Cerebellar cortex (tissue), 1 donor: ENCODE data around the gene MRPL43.

Experiments used
- DNase-seq: peaks from one replicate; pipeline ENCODE4 v3.0.0-alpha.2; 2015; ENCODE audit warnings: low spot score

MRPL43 gene

DNA sequence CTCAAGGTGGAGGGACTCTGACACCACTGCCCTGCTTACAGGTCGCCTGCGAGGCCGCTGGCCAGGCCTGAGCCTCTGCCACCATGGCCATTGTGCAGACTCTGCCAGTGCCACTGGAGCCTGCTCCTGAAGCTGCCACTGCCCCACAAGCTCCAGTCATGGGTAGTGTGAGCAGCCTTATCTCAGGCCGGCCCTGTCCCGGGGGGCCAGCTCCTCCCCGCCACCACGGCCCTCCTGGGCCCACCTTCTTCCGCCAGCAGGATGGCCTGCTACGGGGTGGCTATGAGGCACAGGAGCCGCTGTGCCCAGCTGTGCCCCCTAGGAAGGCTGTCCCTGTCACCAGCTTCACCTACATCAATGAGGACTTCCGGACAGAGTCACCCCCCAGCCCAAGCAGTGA is 15.2 kb upstream of the MRPL43 start:
- no peak for DNase-seq

DNA sequence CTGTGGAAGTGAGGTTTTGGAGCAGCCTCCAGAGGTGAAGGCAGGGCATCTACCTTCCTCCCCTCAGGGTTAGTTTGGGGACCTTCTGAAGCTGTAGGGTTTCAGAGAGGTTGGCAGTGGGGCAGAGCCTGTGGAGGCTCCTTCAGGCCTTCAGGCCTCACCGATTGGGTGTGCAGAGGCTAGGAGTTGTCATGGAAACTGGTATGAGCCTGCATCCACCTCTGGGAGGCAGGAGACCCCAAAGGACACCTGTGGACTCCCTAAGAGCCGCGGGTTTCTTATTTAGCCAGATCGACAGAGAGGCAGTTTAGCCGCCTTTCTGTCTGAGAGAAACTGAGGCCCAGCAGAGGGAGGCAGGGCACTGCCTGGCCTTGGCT is 14.3 kb upstream of the MRPL43 start:
- DNase-seq = no peak

DNA sequence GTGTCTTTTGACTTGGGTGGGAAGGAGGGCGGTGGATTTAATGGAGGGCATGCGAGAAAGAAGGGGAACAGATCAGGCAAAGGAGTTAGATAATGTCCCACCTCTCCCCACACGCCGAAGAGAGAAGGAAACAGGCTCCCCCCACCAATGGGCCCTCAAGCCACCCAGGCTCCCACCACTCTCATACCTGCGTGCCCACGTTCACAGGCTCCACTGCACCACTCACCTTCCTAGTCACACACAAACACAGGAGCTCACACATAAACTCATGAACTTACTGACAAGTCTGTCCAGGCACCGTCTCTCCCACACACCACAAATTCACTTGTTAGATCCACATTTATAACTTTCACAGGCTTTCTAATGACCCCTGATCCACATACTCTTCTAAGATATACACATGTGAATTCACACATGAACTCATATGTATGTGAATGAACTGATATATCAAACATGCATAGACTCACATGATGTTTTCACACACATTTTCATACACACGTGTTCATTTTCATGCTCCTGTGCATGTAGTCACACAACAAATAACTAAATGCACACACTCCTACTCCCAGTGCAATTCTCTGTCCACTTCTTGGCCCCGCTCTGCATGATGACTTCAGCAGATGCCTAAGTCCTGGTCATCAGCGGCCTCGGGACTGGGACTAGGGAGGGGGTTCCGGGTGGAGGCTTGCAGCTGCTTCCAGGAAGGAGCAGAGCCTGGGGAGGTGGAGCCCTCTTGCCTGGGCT is 13.8 kb upstream of the MRPL43 start:
- no peak for DNase-seq

DNA sequence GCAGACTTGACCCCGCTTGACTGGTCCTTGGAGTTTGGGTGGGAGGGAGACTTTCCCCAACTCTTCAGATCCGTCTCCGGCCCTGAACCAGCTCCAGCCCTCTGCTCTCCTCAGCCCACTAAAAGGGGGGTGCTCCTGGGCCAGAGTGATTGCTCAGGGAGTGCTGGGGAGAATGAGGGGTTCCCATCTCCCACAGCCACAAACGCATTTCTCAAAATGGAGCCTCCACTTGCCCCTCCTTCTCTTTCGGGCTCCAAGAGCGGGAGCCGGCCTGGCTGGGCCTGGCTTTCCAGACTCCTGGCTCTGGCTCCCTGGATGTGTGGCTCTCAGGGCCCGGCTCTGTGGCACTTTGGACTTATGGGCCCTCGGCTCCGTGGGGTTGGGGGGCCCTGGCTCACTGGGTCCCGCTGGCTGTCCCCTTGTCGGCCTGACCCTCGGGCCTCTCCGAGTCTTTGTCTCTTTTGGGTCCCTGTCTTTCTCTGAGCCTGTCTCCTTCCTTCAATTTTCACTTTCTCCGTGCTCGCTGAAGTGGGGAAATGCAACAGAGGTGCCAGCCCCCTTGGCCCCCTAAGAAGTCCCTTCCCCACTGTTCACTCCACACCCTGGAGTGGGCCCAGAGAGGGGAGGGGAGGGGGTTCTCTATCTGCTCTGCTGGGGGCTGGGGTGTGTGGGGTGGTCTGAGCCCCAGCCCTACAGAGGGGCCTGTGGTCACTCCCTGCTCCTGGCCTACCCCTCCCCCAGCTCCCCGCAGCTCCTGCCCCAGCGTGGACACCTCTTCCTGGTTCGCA is 13.0 kb upstream of the MRPL43 start:
- no peak for DNase-seq

DNA sequence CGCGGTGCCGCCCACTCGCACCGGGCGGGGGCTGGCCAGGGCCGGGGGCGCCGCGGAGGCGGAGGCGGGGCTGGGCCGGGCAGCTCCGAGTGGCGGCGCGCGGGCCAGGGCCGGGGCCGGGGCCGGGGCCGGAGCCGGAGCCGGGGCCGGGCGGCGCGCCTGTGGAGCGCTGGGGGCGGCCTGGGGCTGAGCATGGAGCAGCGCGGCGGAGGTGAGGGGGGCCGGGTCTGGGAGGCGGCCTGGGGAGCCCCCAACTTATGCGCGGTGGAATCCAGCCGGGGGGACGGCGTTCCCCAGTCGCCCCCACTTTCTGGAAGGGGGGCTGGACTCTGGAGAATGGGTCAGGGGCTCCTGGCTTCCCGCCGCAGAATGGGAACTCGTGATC is 12.4 kb upstream of the MRPL43 start, which contains the start of gene LZTS2:
Gene LZTS2 (plus strand): TSS at position 67 of the 385 bp plus-strand sequence. CDS start 2,731 bp downstream, outside the sequence.
- no peak for DNase-seq

DNA sequence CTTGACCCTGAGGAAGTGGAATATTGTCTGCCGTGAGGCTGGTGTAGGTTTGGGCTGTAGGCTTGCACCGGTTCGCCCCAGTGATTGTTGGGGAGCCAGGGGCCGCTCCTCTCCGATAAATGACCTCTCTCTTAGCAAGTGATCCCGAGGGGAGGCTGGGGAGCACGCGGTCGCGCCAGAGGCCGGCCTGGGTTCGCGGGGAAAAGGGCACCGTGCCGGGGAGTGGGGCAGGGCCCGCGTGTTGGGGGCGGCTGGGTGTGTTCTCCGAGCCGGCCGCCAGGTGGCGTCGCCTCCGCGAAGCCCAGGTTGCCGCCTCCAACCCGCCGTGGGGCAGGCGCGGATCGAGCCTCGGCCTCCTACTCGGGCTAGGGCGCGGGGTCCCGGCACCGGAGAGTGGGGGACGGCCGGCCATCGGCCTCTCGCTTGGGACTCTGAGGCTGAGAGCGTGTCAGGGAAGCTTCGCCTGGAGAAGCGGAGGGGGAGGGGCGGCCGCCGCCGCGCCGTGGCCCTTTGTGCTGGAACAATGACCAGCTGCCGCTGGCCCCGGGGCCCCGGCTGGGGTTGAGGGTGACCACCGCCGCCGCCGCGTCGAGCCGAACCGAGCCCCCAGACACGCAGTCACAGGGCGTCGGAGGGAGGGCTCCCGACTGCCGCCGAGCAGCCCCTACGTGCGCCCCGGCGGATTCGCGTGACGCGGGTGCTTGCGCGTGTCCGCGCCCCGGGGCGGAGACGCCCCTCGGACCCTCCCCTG is 11.9 kb upstream of the MRPL43 start:
- DNase-seq = no peak

DNA sequence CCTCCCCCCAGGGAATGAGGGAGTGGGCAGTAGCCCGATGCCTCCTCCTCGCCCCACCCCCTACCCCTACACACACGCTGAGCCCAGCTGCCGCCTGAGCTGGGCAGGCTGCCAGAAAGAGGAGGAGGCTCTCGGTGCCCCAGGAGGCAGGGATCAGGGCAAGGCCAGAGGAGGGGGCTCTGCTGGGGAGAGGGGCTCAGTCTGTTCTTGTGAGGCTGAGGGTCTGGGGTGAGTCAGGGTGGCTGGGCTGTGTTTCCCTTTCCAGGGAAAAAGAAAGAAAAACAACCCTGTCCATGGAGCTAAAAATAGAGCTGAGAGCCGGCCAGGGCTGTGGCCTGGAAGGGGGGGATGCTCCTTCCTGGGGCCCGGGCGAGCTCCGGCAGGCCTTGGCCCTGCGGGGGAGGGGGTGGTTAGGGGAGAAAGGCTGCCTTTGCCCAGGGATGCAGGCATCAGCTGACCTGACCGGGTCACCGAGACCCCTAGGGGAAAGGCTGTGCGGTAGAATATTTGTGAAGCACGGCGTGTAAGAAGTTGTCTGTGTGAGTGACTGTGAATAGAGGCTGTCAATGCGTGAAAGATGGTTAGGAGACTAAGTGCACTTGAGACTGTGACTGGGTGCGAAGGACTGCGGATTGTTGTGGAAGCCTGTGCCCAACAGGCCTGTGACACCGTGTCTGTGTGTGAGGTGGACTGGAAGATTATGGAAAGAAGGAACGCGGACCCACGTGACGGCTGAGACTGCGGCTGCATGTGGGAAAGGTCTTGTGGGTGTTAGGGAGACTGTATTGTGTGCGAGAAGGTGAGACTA is 11.1 kb upstream of the MRPL43 start:
- DNase-seq = peak; percentile 88

DNA sequence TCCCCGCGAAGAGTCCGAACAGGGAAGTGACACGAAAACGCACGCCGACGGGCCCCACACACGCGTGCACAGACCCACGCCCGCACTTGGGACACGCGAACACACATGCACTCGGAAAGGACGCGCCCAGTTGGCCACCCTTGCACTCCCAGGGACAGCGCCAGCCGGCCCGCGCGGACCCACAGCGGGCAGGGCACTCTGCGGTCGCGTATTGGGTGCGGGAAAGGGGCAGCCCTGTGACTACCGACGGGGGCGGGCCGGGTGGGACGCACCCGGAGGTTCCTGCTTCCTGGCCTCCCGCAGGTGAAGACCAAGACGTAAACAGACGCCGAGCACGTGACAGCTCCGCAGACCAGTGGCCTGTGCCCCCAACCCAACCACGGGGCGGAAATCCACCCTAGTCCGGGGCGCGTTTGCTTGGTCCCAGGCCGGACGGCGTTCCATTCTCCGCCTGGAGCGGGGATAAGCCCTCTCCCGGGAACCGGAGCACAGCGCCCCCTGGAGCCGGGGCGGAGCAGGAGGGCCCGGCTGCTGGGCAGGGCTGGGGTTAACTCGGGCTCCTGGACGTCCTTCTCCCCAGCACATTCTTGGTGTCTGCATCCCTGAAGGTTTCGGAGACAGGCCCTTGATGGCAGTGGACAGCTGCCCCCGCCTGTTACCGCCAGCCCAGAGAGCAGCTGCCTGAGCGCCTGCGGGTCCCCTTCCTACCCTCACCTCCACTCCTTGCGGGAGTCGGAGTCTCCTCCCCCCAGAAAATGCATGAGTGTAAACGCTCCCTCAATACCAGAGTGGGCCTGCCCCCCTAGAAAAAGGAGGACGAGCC is 10.3 kb upstream of the MRPL43 start:
- DNase-seq = peak; percentile 74

DNA sequence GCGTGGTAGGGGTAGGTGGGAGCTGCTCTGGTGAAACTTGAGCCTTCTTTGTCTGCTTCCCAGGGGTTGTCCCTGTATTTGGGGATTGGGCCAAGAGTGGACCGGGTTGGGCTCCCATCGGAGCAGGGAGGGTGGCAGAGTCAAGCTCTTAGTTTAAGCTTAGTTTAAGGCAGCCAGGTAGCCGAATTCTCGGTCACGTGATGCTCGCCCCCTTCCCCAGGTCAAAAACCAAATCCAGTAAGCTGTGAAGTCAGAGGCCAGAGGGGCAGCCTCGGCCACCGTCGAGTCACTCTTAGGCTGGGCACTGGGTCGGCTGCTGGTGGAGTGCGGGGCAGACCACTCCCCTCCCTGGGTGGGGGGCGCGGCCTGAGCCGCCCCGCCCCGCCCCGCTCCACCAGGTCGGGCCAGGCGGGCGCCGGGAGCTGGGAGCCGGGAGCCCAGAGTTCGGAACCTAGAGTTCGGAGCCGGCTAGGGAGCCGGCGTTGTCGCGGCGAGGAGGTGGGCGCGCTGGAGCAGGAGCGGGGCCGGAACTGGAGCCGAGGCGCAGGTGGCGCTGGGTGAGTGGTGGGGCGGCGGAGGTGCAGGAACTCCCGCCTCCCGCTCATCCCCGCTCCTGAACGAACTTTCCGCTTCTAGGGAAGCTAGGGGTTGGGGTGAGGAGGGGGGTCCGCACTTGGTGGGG is 9.5 kb upstream of the MRPL43 start:
- DNase-seq = no peak

DNA sequence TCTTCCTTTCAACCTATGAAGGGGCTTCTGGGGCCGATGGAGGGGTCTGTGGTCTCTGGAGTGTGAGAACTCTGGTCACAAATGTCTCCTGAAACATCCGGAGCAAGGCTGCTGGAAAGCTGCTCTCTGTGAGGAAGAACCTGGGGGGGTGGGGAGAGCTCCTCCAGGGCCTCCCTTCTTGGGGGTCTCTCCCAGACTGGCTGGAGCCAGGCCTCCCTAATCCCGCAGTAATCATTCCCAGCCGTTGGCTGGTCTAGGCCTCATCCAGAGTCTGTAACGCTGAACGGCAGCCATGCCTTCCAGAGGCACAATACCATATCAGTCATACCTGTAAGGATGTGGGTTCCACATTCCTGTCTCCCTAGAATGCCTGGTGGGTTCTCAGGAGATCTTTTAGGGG is 7.9 kb upstream of the MRPL43 start:
- DNase-seq = no peak

DNA sequence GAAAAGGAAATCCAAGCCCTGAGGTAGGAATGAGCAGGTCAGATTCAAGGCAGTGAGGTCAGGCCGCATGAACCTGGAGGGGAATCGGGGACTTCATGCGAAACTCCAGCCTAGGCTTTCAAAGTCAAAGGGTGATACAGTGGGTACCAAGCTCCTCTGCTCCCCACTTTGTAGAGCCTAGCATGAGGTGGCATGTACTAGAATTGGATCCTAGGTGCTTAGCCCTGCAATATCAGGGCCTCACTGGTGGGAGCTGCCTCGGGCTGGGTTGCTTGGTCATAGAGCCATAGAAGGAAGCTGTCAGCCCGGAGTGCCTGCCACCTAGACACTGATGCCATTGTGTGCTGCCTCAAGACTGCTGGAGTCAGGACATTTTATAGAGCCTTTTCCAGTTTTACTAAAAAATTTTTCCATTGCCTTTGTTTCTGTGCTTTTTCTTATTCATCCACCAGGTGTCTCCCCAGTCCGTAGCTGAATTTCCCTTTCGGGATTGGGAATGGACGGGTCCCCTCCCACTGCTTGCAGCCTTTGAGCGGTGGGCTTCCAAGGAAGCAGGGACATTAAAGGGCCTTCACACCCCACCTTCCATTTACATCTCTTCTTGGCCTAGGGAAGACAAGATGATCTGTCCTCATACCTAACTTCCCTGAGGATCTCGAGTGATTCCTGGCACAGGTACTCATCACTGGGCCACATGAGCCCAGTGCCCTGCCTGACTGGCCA is 6.8 kb upstream of the MRPL43 start:
- DNase-seq = peak; percentile 80

DNA sequence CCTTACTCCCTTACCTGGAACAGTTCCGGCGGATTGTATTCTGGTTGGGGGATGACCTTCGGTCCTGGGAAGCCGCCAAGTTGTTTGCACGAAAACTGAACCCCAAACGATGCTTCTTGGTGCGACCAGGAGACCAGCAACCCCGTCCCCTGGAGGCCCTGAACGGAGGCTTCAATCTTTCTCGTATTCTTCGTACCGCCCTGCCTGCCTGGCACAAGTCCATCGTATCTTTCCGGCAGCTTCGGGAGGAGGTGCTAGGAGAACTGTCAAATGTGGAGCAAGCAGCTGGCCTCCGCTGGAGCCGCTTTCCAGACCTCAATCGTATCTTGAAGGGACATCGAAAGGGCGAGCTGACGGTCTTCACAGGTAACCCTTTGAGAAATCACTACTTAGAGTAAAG is 1.8 kb upstream of the MRPL43 start:
- DNase-seq = no peak

DNA sequence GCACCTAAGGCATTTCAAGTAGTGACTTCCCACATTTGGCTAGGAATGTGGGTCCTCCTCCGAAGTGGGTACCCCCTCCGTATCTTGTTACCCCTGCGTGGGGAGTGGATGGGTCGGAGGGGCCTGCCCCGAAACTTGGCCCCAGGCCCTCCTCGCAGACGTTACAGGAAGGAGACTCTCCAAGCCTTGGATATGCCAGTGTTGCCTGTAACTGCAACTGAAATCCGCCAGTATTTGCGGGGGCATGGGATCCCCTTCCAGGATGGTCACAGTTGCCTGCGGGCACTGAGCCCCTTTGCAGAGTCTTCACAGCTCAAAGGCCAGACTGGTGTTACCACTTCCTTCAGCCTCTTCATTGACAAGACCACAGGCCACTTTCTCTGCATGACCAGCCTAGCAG is 869 bp upstream of the MRPL43 start:
- no peak for DNase-seq

DNA sequence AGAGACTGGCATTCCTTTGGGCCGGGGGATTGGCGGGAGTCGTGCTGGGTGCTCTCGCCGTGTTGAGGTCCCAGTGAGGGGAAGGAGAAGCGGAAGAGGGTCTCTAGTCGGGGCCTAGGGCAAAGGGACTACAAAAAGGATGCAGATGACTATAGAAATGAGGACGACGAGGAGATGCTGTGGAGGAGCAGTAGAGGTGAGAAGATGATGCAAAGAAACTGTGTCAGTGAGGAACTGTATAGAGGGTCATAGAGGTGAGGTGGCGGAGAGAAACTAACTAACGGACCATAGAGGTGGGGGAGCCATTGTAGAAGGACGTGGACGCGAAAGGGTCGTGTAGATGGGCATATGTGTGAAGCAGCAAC is 370 bp upstream of the MRPL43 start:
- no peak for DNase-seq

DNA sequence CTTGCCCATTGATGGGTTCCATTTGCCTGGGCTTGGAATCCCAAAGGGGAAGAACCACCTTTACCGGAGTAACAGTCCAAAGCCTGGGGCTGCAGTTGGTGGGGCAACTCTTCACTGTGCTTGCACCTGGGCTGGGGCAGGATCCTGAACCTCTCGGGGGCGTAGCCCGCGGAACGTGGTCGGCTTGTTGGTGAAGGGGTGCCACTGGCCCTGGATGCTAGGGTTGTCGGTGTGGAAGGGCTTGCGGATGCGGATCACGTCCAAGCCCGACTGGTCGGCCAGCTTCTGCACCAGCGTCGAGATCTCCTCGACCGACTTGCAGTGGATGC is 710 bp downstream of the MRPL43 start:
- DNase-seq = no peak

DNA sequence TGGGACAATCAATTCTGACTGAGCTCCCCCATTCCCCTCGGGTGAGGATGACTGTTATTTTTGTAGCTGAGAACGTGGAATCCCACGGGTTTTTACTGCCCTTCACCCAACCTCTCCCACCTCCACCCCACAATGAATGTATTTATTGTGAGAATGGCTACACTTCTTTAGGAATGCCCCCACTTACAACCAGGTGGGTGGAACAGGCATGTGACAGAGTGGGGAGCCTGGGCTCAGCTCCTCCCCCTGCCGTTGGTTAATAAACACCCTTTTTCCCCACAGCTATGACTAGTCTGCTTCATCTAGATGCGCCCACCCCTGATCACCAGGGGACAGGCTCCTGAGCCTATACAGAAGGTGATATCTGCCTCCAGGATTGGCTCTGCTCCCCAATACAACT is 2.0 kb downstream of the MRPL43 start:
- DNase-seq = no peak

DNA sequence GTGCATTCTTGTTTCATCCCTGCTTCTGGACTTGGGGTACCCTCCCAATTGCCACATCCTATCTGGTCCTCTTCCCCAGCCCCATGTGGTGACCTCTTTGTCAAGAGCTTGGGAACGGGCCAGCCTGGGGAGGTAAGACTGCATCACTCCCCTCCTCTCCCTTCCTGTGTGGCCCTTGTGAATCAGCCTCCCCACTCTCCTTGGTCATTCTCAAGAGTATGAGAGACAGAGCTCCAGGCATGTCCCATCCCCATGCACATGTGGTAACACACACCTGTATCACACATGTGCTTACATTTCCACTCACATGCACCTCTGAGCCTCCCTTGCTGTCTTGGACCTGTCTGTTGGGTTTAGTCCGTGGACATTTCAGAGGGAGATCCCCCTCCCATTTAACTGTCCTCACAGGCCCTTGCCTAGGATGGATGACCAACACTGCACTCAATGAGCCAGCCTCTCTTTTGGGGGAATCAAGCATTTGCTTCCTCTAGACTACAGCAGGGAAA is 2.6 kb downstream of the MRPL43 start:
- no peak for DNase-seq

DNA sequence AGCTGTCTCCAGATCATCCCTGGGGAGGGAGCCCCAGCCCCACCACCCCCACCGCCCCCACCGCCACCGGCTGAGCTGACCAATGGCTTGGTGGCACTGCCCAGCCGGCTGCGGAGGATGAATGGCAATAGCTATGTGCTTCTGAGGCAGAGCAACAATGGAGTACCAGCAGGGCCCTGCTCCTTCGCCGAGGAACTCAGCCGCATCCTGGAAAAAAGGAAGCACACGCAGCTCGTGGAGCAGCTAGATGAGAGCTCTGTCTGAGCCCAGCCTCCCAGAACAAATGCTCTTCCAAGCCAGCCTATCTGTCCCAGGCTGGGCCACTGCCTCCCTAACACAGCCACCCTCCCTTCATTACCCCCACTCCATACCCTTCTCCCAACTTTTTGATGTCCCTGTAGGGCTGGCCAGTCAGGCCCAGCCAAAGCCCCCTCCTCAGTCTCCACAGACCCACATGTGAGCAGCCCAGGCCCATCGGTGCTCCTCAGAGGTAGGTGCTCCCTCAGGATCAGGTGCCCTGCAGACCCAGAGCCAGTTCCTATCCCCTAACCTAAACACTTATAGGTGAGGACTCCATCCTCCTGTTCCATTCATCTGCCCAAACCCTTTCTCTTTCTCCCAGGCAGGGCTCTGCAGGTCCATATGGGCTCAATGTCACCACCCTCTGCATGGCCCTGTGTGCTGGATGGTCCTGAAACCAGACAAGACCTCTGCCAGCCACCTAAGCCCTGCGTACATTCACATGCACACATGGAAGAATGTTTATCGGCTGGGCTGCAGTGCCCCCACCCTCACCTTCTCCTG is 3.2 kb downstream of the MRPL43 start:
- no peak for DNase-seq
